ENCODE results near the gene SHISA6. TPM values are rescaled to one million over a fixed set of nuclear protein-coding genes. Genes with fewer than 3 reads are reported as not detected.

Gene SHISA6
- total RNA-seq, 1 donor from 2014 or later: 1.4 TPM

- H3K27me3 Mint-ChIP-seq (ENCODE audit: low read depth): peaks cover 14% of the 10 kb centered on the region
- H3K9me3 Mint-ChIP-seq: peaks cover 2% of the 10 kb centered on the region
- DNase-seq (ENCODE audit: low read depth, low spot score): no peak
- TF ChIP-seq CTCF (conservative IDR thresholded peaks at IDR 0.05): no peak
- H3K4me3 Mint-ChIP-seq: no peak overlapping the region
- no peak overlapping the region for H3K27ac Mint-ChIP-seq (ENCODE audit: unreplicated experiment)
- H3K4me1 Mint-ChIP-seq: peaks cover 4% of the 10 kb centered on the region
- no peaks in the 10 kb centered on the region for H3K36me3 Mint-ChIP-seq (ENCODE audit: low read depth)
These were observed 307.4 kb downstream of the SHISA6 start for GRCh38 chr17:11548398-11548797.

- Mint-ChIP-seq H3K4me1 (peaks cover 4% of the 10 kb centered on the region), H3K27ac (ENCODE audit: unreplicated experiment) (no peak overlapping the region), H3K4me3 (no peak overlapping the region), H3K27me3 (ENCODE audit: low read depth) (peaks cover 25% of the 10 kb centered on the region), H3K36me3 (ENCODE audit: low read depth) (no peaks in the 10 kb centered on the region), H3K9me3 (peaks cover 2% of the 10 kb centered on the region)
- no peak for DNase-seq (ENCODE audit: low read depth, low spot score)
- no peak for TF ChIP-seq CTCF (conservative IDR thresholded peaks at IDR 0.05)
These were observed 309.4 kb downstream of the SHISA6 start for GRCh38 chr17:11550431-11550830.

- Mint-ChIP-seq H3K27me3 (ENCODE audit: low read depth) (peaks cover 25% of the 10 kb centered on the region), H3K4me1 (peaks cover 4% of the 10 kb centered on the region), H3K9me3 (peaks cover 2% of the 10 kb centered on the region), H3K27ac (ENCODE audit: unreplicated experiment) (no peak overlapping the region), H3K4me3 (no peak overlapping the region), H3K36me3 (ENCODE audit: low read depth) (no peaks in the 10 kb centered on the region)
- DNase-seq (ENCODE audit: low read depth, low spot score): no peak
- no peak for TF ChIP-seq CTCF (conservative IDR thresholded peaks at IDR 0.05)
These were observed 310.4 kb downstream of the SHISA6 start for GRCh38 chr17:11551442-11551841.

- DNase-seq (ENCODE audit: low read depth, low spot score): no peak
- peaks cover 2% of the 10 kb centered on the region for H3K9me3 Mint-ChIP-seq
- H3K27ac Mint-ChIP-seq (ENCODE audit: unreplicated experiment): no peak overlapping the region
- no peak overlapping the region for H3K4me3 Mint-ChIP-seq
- H3K36me3 Mint-ChIP-seq (ENCODE audit: low read depth): no peaks in the 10 kb centered on the region
- TF ChIP-seq CTCF (conservative IDR thresholded peaks at IDR 0.05): no peak
- H3K4me1 Mint-ChIP-seq: peaks cover 4% of the 10 kb centered on the region
- peaks cover 25% of the 10 kb centered on the region for H3K27me3 Mint-ChIP-seq (ENCODE audit: low read depth)
These were observed 312.1 kb downstream of the SHISA6 start for GRCh38 chr17:11553135-11553534.

- Mint-ChIP-seq H3K27me3 (ENCODE audit: low read depth) (peaks cover 25% of the 10 kb centered on the region), H3K4me1 (peaks cover 4% of the 10 kb centered on the region), H3K4me3 (no peak overlapping the region), H3K27ac (ENCODE audit: unreplicated experiment) (no peak overlapping the region), H3K9me3 (peaks cover 2% of the 10 kb centered on the region), H3K36me3 (ENCODE audit: low read depth) (no peaks in the 10 kb centered on the region)
- no peak for TF ChIP-seq CTCF (conservative IDR thresholded peaks at IDR 0.05)
- no peak for DNase-seq (ENCODE audit: low read depth, low spot score)
These were observed 313.0 kb downstream of the SHISA6 start for GRCh38 chr17:11554042-11554441.

GRCh38 chr17:11554542-11554941, 313.5 kb downstream of the SHISA6 start:
- no peak overlapping the region for H3K4me3 Mint-ChIP-seq
- peaks cover 25% of the 10 kb centered on the region for H3K27me3 Mint-ChIP-seq (ENCODE audit: low read depth)
- no peak for TF ChIP-seq CTCF (conservative IDR thresholded peaks at IDR 0.05)
- H3K36me3 Mint-ChIP-seq (ENCODE audit: low read depth): no peaks in the 10 kb centered on the region
- no peak overlapping the region for H3K27ac Mint-ChIP-seq (ENCODE audit: unreplicated experiment)
- DNase-seq (ENCODE audit: low read depth, low spot score): no peak
- H3K4me1 Mint-ChIP-seq: peaks cover 4% of the 10 kb centered on the region
- peaks cover 2% of the 10 kb centered on the region for H3K9me3 Mint-ChIP-seq
